Measurements from ENCODE around the gene SYNE2.

DNA sequence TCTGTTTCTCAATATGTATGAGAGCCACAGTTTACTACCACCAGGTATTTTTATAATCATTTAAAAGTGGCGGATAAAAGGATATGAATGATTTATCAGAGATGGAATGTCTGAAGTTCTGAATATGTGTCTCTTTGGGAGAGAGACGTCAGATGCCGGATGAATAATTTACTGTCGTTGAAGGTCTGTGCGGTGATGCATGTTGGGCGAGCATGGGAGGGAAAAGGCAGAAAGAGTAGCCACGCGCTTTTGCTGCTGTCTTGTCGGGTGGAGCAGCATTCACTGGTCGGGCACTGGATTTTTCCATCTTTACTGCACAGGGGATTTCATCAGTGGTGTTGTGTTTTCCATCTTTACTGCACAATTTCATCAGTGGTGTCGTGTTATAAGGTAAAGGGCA, 65.6 kb downstream of the SYNE2 start:
- TF ChIP-seq, protein P1, sequence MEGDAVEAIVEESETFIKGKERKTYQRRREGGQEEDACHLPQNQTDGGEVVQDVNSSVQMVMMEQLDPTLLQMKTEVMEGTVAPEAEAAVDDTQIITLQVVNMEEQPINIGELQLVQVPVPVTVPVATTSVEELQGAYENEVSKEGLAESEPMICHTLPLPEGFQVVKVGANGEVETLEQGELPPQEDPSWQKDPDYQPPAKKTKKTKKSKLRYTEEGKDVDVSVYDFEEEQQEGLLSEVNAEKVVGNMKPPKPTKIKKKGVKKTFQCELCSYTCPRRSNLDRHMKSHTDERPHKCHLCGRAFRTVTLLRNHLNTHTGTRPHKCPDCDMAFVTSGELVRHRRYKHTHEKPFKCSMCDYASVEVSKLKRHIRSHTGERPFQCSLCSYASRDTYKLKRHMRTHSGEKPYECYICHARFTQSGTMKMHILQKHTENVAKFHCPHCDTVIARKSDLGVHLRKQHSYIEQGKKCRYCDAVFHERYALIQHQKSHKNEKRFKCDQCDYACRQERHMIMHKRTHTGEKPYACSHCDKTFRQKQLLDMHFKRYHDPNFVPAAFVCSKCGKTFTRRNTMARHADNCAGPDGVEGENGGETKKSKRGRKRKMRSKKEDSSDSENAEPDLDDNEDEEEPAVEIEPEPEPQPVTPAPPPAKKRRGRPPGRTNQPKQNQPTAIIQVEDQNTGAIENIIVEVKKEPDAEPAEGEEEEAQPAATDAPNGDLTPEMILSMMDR (IDR thresholded peaks at IDR 0.05 in 4 of 5, conservative IDR thresholded peaks at IDR 0.05 in 1 of 5), result no peak
- TF ChIP-seq POLR2A (IDR thresholded peaks at IDR 0.05), result no peak
